Right lobe of liver (tissue), 6 donors: ENCODE measurements around the gene MKLN1. TPM values are rescaled to one million over a fixed set of nuclear protein-coding genes. Genes with fewer than 3 reads are reported as not detected.

Experiments
- ATAC-seq, 4 donors: fragments of 200-7000 bp; cut with Tn5 transposase; one replicate each; pipeline ENCODE4 v1.9.1; 2020; ENCODE audit warnings: mild to moderate bottlenecking in 4 of 4, moderate library complexity in 4 of 4
- DNase-seq, 3 donors: peaks; one replicate each; pipeline ENCODE4 v3.0.0-alpha.2; 2020
- H3K27ac ChIP-seq, 3 donors: fragments of 200-600 bp; one replicate each; pipeline ENCODE4 v1.8.0; 2022
- H3K27me3 ChIP-seq, 2 donors: fragments of 200-600 bp; one replicate each; pipeline ENCODE4 v1.8.0; 2022
- H3K36me3 ChIP-seq, 4 donors: fragments of 200-600 bp; sonication (generic) in 1 of 4; one replicate each; pipeline versions ENCODE4 v1.5.1 to v1.8.0; 2017 to 2022; ENCODE audit warnings: control low read depth in 1 of 4
- H3K4me1 ChIP-seq, 4 donors: fragments of 200-600 bp; sonication (generic) in 1 of 4; one replicate each; pipeline versions ENCODE4 v1.5.1 to v1.8.0; 2017 to 2022; ENCODE audit warnings: control low read depth in 1 of 4
- H3K4me3 ChIP-seq, 3 donors: fragments of 200-600 bp; one replicate each; pipeline ENCODE4 v1.8.0; 2022
- H3K9me3 ChIP-seq, 4 donors: fragments of 200-600 bp; sonication (generic) in 1 of 4; one replicate each; pipeline versions ENCODE4 v1.5.1 to v1.8.0; 2017 to 2022; ENCODE audit warnings: control low read depth in 1 of 4
- POLR2A ChIP-seq: fragments of 450-650 bp; IDR thresholded peaks from one replicate; pipeline ENCODE4 v1.6.1; 2017; ENCODE audit warnings: antibody characterized with exemption, mild to moderate bottlenecking
- WGBS: methylation state at CpG from one replicate; pipeline ENCODE4 v1.1.6; 2018; ENCODE audit warnings: low coverage, low lambda C conversion rate; ENCODE audit not compliant: insufficient coverage; ENCODE audit errors: missing lambda C conversion rate; 5-methylcytosine and 5-hydroxymethylcytosine counted together
- intact Hi-C, 2 donors: fragments of 100-400 bp; cut with DNase I; formaldehyde crosslinking; loops; one replicate each; pipeline versions ENCODE4 v1.11.2 to v1.14.1; 2022
- total RNA-seq, 6 experiments: library from RNA; depleted of rRNA in 2 of 6; stranded (reverse); fragments of >200 nt in 2 of 6; fragmentation: NEBNext Ultra II Directional in 3 of 6; extraction: Animal tissue kit (Norgen Biotek cat#: 25700) in 3 of 6; gene quantifications; one replicate each; pipeline versions ENCODE4 v1.1.0 to v1.2.4, GENCODE V29; 2016 to 2023
- TF ChIP-seq, protein P1 (sequence below), 4 donors: fragments of 200-600 bp in 3 of 4; fragments of 450-650 bp in 1 of 4; IDR thresholded peaks; one replicate each; pipeline versions ENCODE4 v1.5.1 to v1.8.0; 2016 to 2022; ENCODE audit warnings: antibody characterized with exemption in 4 of 4, mild to moderate bottlenecking in 2 of 4
- donor health status: DM: no; HTN: yes; CAD: no.
- donor health status: DM: no; HTN: no; CAD: no.
- donor health status: DM: no; HTN: no; CAD: no.
- donor health status: DM: no; HTN: yes; CAD: no.
- donor health status: DM: no; HTN: yes; CAD: no.

Gene MKLN1
- total RNA-seq, 6 experiments from 2014 or later: 24.0 to 39.6 (median 35.1) TPM

DNA sequence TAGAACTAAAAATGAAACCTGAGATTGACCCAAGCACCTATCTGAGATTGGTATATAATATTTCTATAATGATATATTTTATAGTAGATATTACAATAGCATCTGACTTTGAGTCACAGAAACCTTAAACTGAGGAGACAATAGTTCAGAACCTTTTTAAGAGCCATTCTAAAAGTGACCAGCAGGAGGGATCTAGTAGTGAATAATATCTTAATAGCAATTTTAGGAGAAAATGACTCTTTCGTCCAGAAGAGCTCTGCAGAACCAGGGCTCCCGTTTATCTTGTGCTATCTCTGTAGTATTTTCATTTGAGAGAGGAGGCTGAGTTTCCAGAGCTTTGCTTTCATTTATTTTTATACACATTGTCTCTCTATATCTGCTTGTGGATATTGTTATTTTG is 160.7 kb downstream of the MKLN1 start:
- TF ChIP-seq, protein P1, sequence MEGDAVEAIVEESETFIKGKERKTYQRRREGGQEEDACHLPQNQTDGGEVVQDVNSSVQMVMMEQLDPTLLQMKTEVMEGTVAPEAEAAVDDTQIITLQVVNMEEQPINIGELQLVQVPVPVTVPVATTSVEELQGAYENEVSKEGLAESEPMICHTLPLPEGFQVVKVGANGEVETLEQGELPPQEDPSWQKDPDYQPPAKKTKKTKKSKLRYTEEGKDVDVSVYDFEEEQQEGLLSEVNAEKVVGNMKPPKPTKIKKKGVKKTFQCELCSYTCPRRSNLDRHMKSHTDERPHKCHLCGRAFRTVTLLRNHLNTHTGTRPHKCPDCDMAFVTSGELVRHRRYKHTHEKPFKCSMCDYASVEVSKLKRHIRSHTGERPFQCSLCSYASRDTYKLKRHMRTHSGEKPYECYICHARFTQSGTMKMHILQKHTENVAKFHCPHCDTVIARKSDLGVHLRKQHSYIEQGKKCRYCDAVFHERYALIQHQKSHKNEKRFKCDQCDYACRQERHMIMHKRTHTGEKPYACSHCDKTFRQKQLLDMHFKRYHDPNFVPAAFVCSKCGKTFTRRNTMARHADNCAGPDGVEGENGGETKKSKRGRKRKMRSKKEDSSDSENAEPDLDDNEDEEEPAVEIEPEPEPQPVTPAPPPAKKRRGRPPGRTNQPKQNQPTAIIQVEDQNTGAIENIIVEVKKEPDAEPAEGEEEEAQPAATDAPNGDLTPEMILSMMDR (IDR thresholded peaks at IDR 0.05): peak in 3 of 4 donors; percentile 15 to 28 (median 25)
- no peak for TF ChIP-seq POLR2A
- ATAC-seq (no peak), DNase-seq (no peak)
- Histone ChIP-seq H3K9me3 (no peaks in the 10 kb centered on the region), H3K4me1 (peaks cover 0 to 14% (median 2%) of the 10 kb centered on the region in 4 donors), H3K4me3 (no peak overlapping the region), H3K27ac (no peak overlapping the region), H3K27me3 (no peaks in the 10 kb centered on the region), H3K36me3 (no peaks in the 10 kb centered on the region)
- intact Hi-C loops: no loop called here
- 61% methylated on average over 2 of the region's 2 CpGs for WGBS

DNA sequence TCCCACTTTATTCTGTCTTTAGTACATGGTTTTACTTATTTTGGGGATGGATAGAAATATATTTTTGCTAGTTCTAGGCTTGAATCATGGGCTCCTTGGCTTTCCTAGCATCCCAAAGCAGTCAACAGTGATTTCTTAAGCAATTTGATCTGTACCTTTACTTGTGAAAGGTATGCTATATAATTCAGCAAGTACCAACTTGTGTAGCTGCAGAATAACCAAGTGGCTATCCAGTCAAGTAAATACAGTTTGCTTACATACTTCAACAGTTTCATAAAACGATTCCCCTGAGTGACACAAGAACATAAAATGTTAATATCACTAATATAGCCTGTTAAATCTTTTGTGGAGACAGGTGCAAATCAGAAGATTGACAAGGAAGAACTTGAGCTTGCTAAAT is 161.5 kb downstream of the MKLN1 start:
- intact Hi-C loops: no loop called here
- Histone ChIP-seq H3K4me3 (no peak overlapping the region), H3K4me1 (peaks cover 0 to 18% (median 2%) of the 10 kb centered on the region in 4 donors), H3K27ac (no peak overlapping the region), H3K9me3 (no peaks in the 10 kb centered on the region), H3K27me3 (no peaks in the 10 kb centered on the region), H3K36me3 (no peaks in the 10 kb centered on the region)
- TF ChIP-seq, protein P1 (IDR thresholded peaks at IDR 0.05): no peak
- no peak for TF ChIP-seq POLR2A
- DNase-seq (no peak), ATAC-seq (no peak)
- WGBS: 77% methylated on average over 1 of the region's 1 CpG

DNA sequence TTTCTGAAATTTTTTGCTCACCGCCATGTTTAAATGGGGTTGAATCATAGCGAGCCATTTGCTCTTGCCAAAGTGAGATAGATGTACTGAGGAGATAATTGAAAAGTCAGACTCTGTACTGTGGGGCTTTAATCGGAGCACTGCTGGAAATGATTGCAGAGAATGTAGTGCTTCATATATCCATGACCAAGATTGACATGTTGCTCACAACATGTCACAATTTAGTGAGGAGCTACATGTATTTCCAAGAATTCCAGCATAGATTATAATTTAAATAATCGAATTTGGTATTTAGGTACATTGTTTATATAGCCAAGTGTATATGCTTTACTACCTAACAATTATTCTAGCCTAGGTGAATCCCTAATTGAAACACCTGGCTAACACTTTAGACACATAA is 162.2 kb downstream of the MKLN1 start:
- intact Hi-C loops: no loop called here
- Histone ChIP-seq H3K4me1 (peaks cover 0 to 18% (median 2%) of the 10 kb centered on the region in 4 donors), H3K27ac (no peak overlapping the region), H3K4me3 (no peak overlapping the region), H3K36me3 (no peaks in the 10 kb centered on the region), H3K9me3 (no peaks in the 10 kb centered on the region), H3K27me3 (no peaks in the 10 kb centered on the region)
- 97% methylated on average over 4 of the region's 4 CpGs for WGBS
- TF ChIP-seq, protein P1 (IDR thresholded peaks at IDR 0.05): no peak
- TF ChIP-seq POLR2A: no peak
- ATAC-seq (no peak), DNase-seq (no peak)

DNA sequence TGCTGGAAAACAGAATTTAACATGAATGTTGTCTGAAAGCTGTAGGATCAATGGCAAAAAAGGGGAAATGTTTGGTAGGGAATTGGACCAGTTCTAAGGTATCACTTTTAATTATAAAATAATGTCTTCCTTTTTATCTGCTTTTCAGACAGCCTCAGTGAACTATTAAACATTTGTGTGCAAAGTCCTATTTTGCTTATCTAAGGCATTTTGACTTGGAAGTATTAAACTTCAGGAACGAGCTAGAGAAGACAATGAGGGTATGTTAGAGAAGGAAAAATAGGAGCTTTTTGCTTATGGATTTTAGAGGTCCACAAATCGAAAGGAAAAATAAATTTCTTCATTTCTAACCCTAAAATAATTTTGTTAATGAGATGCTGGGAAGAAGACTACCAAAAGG is 165.4 kb downstream of the MKLN1 start:
- DNase-seq (no peak), ATAC-seq (peak in 1 of 4 donors; percentile 47)
- intact Hi-C loops: no loop called here
- no peak for TF ChIP-seq POLR2A
- TF ChIP-seq, protein P1 (IDR thresholded peaks at IDR 0.05): no peak
- no peak overlapping the region for H3K27ac ChIP-seq
- WGBS: 65% methylated on average over 2 of the region's 2 CpGs
- no peaks in the 10 kb centered on the region for H3K9me3 ChIP-seq
- no peaks in the 10 kb centered on the region for H3K36me3 ChIP-seq
- no peaks in the 10 kb centered on the region for H3K27me3 ChIP-seq
- H3K4me3 ChIP-seq: no peak overlapping the region
- peaks cover 0 to 29% (median 6%) of the 10 kb centered on the region in 4 donors for H3K4me1 ChIP-seq

DNA sequence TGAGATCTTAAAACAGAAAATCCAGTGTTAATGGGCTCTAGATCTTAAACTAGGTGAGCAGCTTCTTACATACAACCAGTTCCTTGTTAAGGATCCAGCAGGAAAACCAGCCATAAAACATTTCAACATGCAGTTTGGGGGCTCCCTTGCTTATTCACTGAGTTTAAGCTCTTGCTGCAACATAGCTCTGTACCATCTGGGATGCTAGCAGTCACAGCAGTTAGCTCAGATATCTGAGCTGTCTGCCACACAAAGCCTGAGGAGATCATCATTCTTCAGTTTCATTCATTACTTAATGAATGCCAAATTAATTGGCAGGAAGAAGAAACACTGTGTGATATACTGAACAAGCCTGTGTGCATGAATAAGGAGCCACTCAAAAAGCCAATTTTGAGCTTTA is 165.9 kb downstream of the MKLN1 start:
- no peaks in the 10 kb centered on the region for H3K27me3 ChIP-seq
- intact Hi-C loops: no loop called here
- H3K36me3 ChIP-seq: no peaks in the 10 kb centered on the region
- no peak for ATAC-seq
- no peak overlapping the region for H3K4me3 ChIP-seq
- H3K9me3 ChIP-seq: no peaks in the 10 kb centered on the region
- DNase-seq: no peak
- no peak for TF ChIP-seq POLR2A
- TF ChIP-seq, protein P1 (IDR thresholded peaks at IDR 0.05): no peak
- no peak overlapping the region for H3K27ac ChIP-seq
- H3K4me1 ChIP-seq: peaks cover 0 to 34% (median 7%) of the 10 kb centered on the region in 4 donors
